ENCODE results near the gene LRRC28.

LRRC28 gene

GRCh38 chr15:99421758-99422157 is 170.5 kb downstream of the LRRC28 start:
- DNase-seq (ENCODE audit: low spot score in 2 of 2) = no peak
- Mint-ChIP-seq H3K4me3 (no peak overlapping the region), H3K4me1 (peaks cover 36% of the 10 kb centered on the region), H3K9me3 (no peaks in the 10 kb centered on the region), H3K36me3 (no peaks in the 10 kb centered on the region), H3K27ac (no peak overlapping the region)
- no peak for ATAC-seq

- Mint-ChIP-seq H3K9me3 (no peaks in the 10 kb centered on the region), H3K27ac (no peak overlapping the region), H3K4me3 (no peak overlapping the region), H3K4me1 (peaks cover 36% of the 10 kb centered on the region), H3K36me3 (peaks cover 6% of the 10 kb centered on the region)
- ATAC-seq = no peak
- no peak for DNase-seq (ENCODE audit: low spot score in 2 of 2)
Observed at GRCh38 chr15:99423186-99424130, 172.2 kb downstream of the LRRC28 start.

DNA sequence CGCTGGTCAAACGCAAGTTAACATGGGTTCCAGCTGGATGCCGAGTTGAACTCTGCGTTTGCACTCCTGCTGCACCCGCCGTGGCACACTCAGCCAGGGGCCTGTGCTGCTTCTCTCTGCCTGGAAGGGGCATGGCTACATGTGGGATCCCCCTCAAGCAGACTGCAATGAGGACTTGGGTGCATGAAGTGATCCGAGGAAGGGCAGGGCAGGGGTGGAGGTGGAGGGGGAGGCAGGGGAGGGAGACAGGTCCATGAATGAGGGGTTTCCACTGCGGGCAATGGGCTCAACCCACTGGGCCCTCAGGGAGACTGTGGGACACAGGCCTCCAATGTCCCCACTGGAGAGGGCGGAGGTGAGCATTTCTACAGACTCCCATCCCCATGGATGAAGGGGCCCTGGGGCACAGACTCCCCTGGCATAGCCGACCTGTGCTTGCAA is 172.9 kb downstream of the LRRC28 start:
- H3K9me3 Mint-ChIP-seq = no peaks in the 10 kb centered on the region
- H3K4me1 Mint-ChIP-seq = peaks cover 36% of the 10 kb centered on the region
- ATAC-seq = no peak
- H3K27ac Mint-ChIP-seq = peak overlapping the region; percentile 65
- no peak overlapping the region for H3K4me3 Mint-ChIP-seq
- DNase-seq (ENCODE audit: low spot score in 2 of 2) = no peak
- H3K36me3 Mint-ChIP-seq = peaks cover 6% of the 10 kb centered on the region

DNA sequence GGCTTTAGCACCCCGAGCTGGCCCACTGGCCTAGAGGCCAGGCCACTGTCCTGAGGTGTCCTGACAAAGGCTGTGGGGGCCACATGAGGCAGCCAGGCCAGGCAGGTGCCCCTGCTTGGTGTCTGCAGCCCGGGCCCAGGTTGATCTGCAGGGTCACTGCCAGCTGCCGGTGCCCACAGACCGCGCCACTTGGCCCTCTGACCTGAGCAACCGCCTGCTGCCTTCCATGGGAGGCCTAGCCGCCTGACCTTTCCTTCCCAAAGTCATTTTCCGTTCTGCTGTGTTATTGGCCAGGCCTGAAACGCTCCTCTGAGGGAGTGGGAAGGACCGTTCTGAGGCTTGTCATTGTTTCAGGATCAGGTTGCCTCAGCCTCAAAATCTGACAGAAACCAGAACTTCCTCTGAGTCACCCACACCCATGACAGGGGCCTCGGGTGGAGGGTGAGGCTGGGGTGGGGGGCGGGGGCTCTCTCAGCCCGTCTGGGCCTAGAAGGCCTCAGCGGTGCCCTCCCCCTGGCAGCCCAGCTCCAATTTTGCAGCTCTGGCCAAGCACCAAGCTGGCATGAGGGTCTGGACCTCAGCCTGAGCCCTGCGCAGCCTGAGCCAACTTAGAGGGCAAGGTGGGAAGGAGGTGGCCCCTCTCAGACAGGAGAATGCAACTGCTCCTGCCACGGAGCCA is 173.8 kb downstream of the LRRC28 start:
- Mint-ChIP-seq H3K27ac (peak overlapping the region; percentile 65), H3K36me3 (peaks cover 6% of the 10 kb centered on the region), H3K4me3 (peak overlapping the region; percentile 47), H3K4me1 (peaks cover 36% of the 10 kb centered on the region), H3K9me3 (no peaks in the 10 kb centered on the region)
- DNase-seq (ENCODE audit: low spot score in 2 of 2) (peak in 1 of 2 donors; percentile 69), ATAC-seq (peak; percentile 96)

- H3K9me3 Mint-ChIP-seq = no peaks in the 10 kb centered on the region
- H3K27ac Mint-ChIP-seq = no peak overlapping the region
- H3K36me3 Mint-ChIP-seq = peaks cover 6% of the 10 kb centered on the region
- ATAC-seq = no peak
- DNase-seq (ENCODE audit: low spot score in 2 of 2) = no peak
- H3K4me3 Mint-ChIP-seq = no peak overlapping the region
- peaks cover 30% of the 10 kb centered on the region for H3K4me1 Mint-ChIP-seq
Observed at GRCh38 chr15:99425657-99426301, 174.5 kb downstream of the LRRC28 start.

DNA sequence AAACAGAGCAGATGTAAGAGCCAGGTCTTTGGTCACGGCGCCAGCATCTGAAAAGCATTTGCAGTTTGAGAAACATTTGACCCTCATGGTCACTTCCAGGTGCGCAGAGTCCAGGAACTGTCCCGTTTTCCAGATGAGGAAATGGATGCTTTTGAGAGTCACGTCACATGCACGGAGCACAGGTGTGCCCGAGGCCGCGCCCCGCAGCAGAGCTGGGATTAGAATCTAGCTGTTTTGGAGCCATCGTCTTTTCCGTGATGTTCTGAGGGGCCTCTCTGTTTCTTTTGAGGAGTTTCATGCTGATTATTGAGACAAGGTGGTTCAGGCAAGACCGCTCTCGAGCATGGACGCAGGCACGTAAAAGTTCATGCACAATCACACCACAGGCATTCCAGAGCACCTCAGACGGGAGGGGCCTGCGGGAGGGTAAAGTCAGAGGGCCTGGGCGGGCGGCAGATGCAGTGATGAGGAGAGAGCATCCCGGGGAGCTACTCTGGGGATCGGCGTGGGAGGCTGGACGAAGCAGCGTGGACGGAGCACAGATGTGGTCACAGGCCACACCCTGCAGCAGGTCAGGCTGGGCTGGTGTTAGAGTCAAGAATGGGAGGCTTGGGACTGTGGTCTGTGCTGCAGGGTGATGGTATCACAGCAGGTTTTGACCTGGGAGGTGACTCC is 175.3 kb downstream of the LRRC28 start:
- Mint-ChIP-seq H3K4me3 (no peak overlapping the region), H3K27ac (no peak overlapping the region), H3K4me1 (peaks cover 24% of the 10 kb centered on the region), H3K9me3 (no peaks in the 10 kb centered on the region), H3K36me3 (peaks cover 6% of the 10 kb centered on the region)
- ATAC-seq (no peak), DNase-seq (ENCODE audit: low spot score in 2 of 2) (no peak)

GRCh38 chr15:99427210-99427609 is 175.9 kb downstream of the LRRC28 start:
- H3K9me3 Mint-ChIP-seq = no peaks in the 10 kb centered on the region
- H3K36me3 Mint-ChIP-seq = peaks cover 6% of the 10 kb centered on the region
- peaks cover 24% of the 10 kb centered on the region for H3K4me1 Mint-ChIP-seq
- ATAC-seq (no peak), DNase-seq (ENCODE audit: low spot score in 2 of 2) (no peak)
- no peak overlapping the region for H3K4me3 Mint-ChIP-seq
- peak overlapping the region; percentile 5 for H3K27ac Mint-ChIP-seq

- H3K36me3 Mint-ChIP-seq = peaks cover 6% of the 10 kb centered on the region
- H3K4me3 Mint-ChIP-seq = no peak overlapping the region
- peak overlapping the region; percentile 5 for H3K27ac Mint-ChIP-seq
- no peak for ATAC-seq
- H3K9me3 Mint-ChIP-seq = no peaks in the 10 kb centered on the region
- H3K4me1 Mint-ChIP-seq = peaks cover 24% of the 10 kb centered on the region
- DNase-seq (ENCODE audit: low spot score in 2 of 2) = no peak
Observed at GRCh38 chr15:99427668-99428361, 176.5 kb downstream of the LRRC28 start.

- peaks cover 17% of the 10 kb centered on the region for H3K4me1 Mint-ChIP-seq
- no peak overlapping the region for H3K27ac Mint-ChIP-seq
- H3K36me3 Mint-ChIP-seq = peaks cover 6% of the 10 kb centered on the region
- ATAC-seq = no peak
- no peak overlapping the region for H3K4me3 Mint-ChIP-seq
- no peak for DNase-seq (ENCODE audit: low spot score in 2 of 2)
- H3K9me3 Mint-ChIP-seq = no peaks in the 10 kb centered on the region
Observed at GRCh38 chr15:99429681-99430081, 178.4 kb downstream of the LRRC28 start.

GRCh38 chr15:99430881-99431401 is 179.7 kb downstream of the LRRC28 start:
- H3K4me1 Mint-ChIP-seq = peaks cover 7% of the 10 kb centered on the region
- DNase-seq (ENCODE audit: low spot score in 2 of 2) = no peak
- no peaks in the 10 kb centered on the region for H3K9me3 Mint-ChIP-seq
- no peak for ATAC-seq
- H3K4me3 Mint-ChIP-seq = no peak overlapping the region
- H3K36me3 Mint-ChIP-seq = peaks cover 6% of the 10 kb centered on the region
- H3K27ac Mint-ChIP-seq = no peak overlapping the region

DNA sequence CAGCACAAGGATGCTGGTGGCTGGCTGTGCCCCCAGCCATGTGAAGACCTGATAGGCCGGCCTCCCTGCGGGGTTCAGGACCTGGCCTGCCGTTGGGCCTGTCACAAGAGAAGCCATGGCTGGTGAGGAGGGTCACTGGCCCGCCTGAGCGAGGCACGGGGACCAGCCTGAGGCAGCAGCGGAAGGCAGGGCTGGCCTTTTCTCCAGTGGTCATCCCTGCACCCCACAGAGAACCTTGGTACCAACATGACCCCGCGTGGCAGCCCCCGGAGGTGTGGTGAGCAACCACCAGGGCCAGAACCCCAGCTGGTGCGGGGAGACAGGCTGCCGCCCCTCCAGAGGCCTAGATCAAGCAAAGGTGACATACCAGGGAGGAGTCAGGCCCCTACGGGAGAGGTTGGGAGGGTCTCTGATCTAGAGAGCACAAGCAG is 180.4 kb downstream of the LRRC28 start:
- ATAC-seq = no peak
- Mint-ChIP-seq H3K4me3 (no peak overlapping the region), H3K36me3 (peaks cover 6% of the 10 kb centered on the region), H3K27ac (no peak overlapping the region), H3K9me3 (no peaks in the 10 kb centered on the region), H3K4me1 (no peaks in the 10 kb centered on the region)
- DNase-seq (ENCODE audit: low spot score in 2 of 2) = no peak

DNA sequence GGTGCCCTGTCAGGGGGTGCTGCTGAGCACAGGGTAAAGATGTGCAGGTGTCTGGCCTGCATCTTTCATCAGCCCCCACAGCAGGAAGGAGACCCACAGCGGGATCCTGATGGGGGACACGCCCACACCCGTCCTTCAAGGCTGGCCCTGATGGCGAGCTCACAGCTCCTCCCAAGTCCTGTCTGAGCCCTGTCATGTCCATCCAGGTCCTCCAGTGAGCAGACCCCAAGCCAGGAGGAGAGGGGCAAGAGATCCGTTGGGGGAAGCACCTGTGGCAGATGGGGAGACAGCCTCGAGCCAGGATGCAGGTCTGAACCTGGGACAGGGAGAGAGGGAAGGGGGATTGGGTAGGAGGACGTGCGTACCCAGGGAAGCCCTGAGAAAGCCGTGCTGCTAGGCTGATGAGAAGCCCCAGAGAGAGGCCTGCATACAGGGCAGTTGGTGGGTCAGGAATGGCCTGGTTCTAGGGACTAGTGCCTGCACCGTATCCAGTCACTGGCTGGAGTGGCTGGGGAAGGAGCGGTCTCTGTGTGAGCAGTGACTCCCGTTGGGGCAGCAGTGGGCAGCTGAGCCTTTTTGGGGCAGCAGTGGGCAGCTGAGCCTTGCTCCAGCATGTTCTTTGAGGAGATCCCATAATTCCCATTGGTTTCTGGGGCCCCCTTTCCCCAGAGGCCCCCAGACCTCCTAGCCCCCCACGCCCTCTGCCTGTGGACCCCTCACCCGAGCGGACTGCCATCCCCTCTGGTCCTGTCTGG is 181.2 kb downstream of the LRRC28 start:
- DNase-seq (ENCODE audit: low spot score in 2 of 2) (no peak), ATAC-seq (no peak)
- H3K4me3 Mint-ChIP-seq = no peak overlapping the region
- peaks cover 5% of the 10 kb centered on the region for H3K36me3 Mint-ChIP-seq
- no peaks in the 10 kb centered on the region for H3K9me3 Mint-ChIP-seq
- no peaks in the 10 kb centered on the region for H3K4me1 Mint-ChIP-seq
- H3K27ac Mint-ChIP-seq = no peak overlapping the region

DNA sequence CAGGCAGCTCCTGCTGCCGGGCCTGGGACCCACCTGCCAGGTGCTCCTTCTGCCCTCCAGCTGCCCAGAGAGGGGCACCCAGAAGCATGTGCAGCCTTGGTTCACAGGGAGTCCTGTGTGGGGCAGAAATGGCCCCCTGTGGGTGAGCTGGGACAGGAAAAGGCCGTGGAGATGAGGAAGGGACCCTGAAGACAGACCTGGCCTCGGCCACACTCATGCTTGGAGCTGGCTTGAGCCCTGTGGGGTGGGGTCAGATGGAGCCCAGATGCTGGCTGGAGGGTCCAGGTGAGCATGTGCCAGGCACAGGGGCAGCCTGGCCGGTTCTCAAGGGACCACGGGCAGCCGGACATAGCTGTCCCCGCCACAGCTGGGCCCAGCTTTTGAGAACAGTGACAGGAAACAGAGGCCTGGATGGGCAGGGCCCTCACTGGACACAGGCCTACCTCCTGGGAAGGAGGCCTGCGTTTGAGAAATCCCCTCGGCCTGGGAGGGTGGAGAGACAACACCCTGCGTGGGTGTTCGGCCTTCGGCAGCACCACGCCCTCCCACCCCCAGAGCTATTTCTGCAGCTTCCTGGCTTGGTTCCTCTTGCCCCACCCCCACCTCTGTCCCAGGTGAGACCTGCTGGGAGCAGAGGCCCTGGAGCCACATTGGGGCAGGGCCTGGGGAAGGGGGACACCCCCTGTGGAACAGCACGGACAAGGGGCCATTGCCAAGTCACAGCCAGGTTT is 181.9 kb downstream of the LRRC28 start:
- Mint-ChIP-seq H3K9me3 (no peaks in the 10 kb centered on the region), H3K4me3 (no peak overlapping the region), H3K4me1 (no peaks in the 10 kb centered on the region), H3K27ac (no peak overlapping the region), H3K36me3 (no peaks in the 10 kb centered on the region)
- DNase-seq (ENCODE audit: low spot score in 2 of 2) = no peak
- no peak for ATAC-seq

Data from stimulated activated effector memory CD8-positive, alpha-beta T cell treated with anti-CD3 and anti-CD28 coated beads, Interleukin-12 subunit alpha, Interleukin-12 subunit beta, amount 100 ng/mL, for 72 hours (primary cell).